Parietal lobe (tissue), 2 donors: ENCODE data around the gene WDR82. TPM values are rescaled to one million over a fixed set of nuclear protein-coding genes. Genes with fewer than 3 reads are reported as not detected.
A peak's percentile ranks its signal among the peaks of the same experiment; 100 is the strongest.

Source experiments
- small RNA-seq: library from RNA; depleted of rRNA; stranded (forward); fragments of <200 nt; gene quantifications from one replicate; pipeline ENCODE3, GENCODE V24; 2014; ENCODE audit warnings: low replicate concordance
- total RNA-seq: library from RNA; depleted of rRNA; stranded (reverse); fragments of >200 nt; gene quantifications from one replicate; pipeline ENCODE4 v1.2.3, GENCODE V29; 2014

Gene WDR82
- 144 TPM for total RNA-seq

GRCh38 chr3:52278510-52279069 is at the start of gene WDR82:
TSS of gene WDR82 (minus strand) at chr3:52278649. CDS start at chr3:52278361, 288 bp downstream.

GRCh38 chr3:52315977-52316764 is 37.7 kb upstream of the WDR82 start, which contains the start of gene DNAH1:
TSS of gene DNAH1 (plus strand) at chr3:52316319. CDS start at chr3:52322443, 6,124 bp downstream.

GRCh38 chr3:52245322-52246263 is 32.9 kb downstream of the WDR82 start, which contains the start of gene PPM1M:
TSS of gene PPM1M (plus strand) at chr3:52245759. CDS start at chr3:52245825, 66 bp downstream.

GRCh38 chr3:52238761-52239701 is 39.4 kb downstream of the WDR82 start, which contains the start of gene TWF2:
TSS of gene TWF2 (minus strand) at chr3:52239158. CDS start at chr3:52239016, 142 bp downstream.

GRCh38 chr3:52225452-52226228 is 52.8 kb downstream of the WDR82 start, which contains the start of gene TLR9:
TSS of gene TLR9 (minus strand) at chr3:52225645. CDS start at chr3:52225529, 116 bp downstream.

Small RNA genes lying within 50 kb of the gene (small RNA-seq; reads per million reads assigned to genes)
- gene MIR135A1: 4.0 reads per million, percentile 85 among the genes with 10 or more reads in this experiment
- 3,835 reads per million, percentile 99 among the genes with 10 or more reads in this experiment for gene MIRLET7G

Other genes with a start within 250 kb of the WDR82 start
- gene DUSP7, start 222.1 kb downstream of the WDR82 start, total RNA-seq: 15.3 TPM
- gene POC1A, start 124.2 kb downstream of the WDR82 start, total RNA-seq: 4.4 TPM
- gene ALAS1, start 80.5 kb downstream of the WDR82 start, total RNA-seq: 36.3 TPM
- 0.31 TPM for gene TLR9, start 53.0 kb downstream of the WDR82 start, total RNA-seq
- 26.9 TPM for gene TWF2, start 39.5 kb downstream of the WDR82 start, total RNA-seq
- gene PPM1M, start 32.9 kb downstream of the WDR82 start, total RNA-seq: 7.8 TPM
- 5.6 TPM for gene GLYCTK, start 9.2 kb upstream of the WDR82 start, total RNA-seq
- gene DNAH1, start 37.7 kb upstream of the WDR82 start, total RNA-seq: 6.3 TPM
- 123 TPM for gene BAP1, start 131.4 kb upstream of the WDR82 start, total RNA-seq
- 5.0 TPM for gene PHF7, start 132.0 kb upstream of the WDR82 start, total RNA-seq
- gene SEMA3G, start 166.5 kb upstream of the WDR82 start, total RNA-seq: 2.8 TPM
- not detected for gene TNNC1, start 175.4 kb upstream of the WDR82 start, total RNA-seq
- gene NISCH, start 177.0 kb upstream of the WDR82 start, total RNA-seq: 139 TPM
- 11.9 TPM for gene STAB1, start 216.7 kb upstream of the WDR82 start, total RNA-seq